Tibial nerve (tissue), 4 donors: ENCODE measurements around the gene ANKS1A.

Experiments
- EP300 ChIP-seq, 2 donors: sonication (generic); formaldehyde crosslinking; IDR thresholded peaks; one replicate each; pipeline ENCODE4 v1.6.1; 2017; ENCODE audit warnings: antibody characterized with exemption in 2 of 2, mild to moderate bottlenecking in 1 of 2
- POLR2A ChIP-seq, 2 donors: fragments of 450-650 bp; IDR thresholded peaks; one replicate each; pipeline ENCODE4 v1.6.1; 2017; ENCODE audit warnings: antibody characterized with exemption in 2 of 2, mild to moderate bottlenecking in 2 of 2, moderate library complexity in 2 of 2
- TF ChIP-seq, protein P1 (sequence below), 5 experiments: fragments of 200-600 bp in 3 of 5; fragments of 450-650 bp in 2 of 5; sonication (generic) in 3 of 5; IDR thresholded peaks; one replicate each; pipeline ENCODE4 v1.5.1; 2016 to 2019; ENCODE audit warnings: antibody characterized with exemption in 5 of 5, mild to moderate bottlenecking in 3 of 5, moderate library complexity in 2 of 5

GRCh38 chr6:35092362-35093117, 203.5 kb downstream of the ANKS1A start:
- TF ChIP-seq EP300 (IDR thresholded peaks at IDR 0.05) (no peak), POLR2A (IDR thresholded peaks at IDR 0.05) (no peak)
- TF ChIP-seq, protein P1, sequence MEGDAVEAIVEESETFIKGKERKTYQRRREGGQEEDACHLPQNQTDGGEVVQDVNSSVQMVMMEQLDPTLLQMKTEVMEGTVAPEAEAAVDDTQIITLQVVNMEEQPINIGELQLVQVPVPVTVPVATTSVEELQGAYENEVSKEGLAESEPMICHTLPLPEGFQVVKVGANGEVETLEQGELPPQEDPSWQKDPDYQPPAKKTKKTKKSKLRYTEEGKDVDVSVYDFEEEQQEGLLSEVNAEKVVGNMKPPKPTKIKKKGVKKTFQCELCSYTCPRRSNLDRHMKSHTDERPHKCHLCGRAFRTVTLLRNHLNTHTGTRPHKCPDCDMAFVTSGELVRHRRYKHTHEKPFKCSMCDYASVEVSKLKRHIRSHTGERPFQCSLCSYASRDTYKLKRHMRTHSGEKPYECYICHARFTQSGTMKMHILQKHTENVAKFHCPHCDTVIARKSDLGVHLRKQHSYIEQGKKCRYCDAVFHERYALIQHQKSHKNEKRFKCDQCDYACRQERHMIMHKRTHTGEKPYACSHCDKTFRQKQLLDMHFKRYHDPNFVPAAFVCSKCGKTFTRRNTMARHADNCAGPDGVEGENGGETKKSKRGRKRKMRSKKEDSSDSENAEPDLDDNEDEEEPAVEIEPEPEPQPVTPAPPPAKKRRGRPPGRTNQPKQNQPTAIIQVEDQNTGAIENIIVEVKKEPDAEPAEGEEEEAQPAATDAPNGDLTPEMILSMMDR (IDR thresholded peaks at IDR 0.05), result no peak
